Measurements from ENCODE around the gene PAN3.

- TF ChIP-seq GATA3 (IDR thresholded peaks at IDR 0.05; ENCODE audit: low read depth, low read length): no peak
- TF ChIP-seq GATA2 (IDR thresholded peaks at IDR 0.05; ENCODE audit: low read depth, low read length): no peak
These were observed 6.7 kb upstream of the PAN3 start for GRCh38 chr13:28131646-28132045.

All from SH-SY5Y (cell line).